MV-4-11 (cell line): ENCODE data around the gene ROBO2.

ENCODE experiments used
- DNase-seq: peaks from one replicate; lab custom pipeline; 2025; lab: John Stamatoyannopoulos, UW

ROBO2 gene

GRCh38 chr3:77479021-77479420 is 439.1 kb downstream of the ROBO2 start:
- DNase-seq: no peak

DNA sequence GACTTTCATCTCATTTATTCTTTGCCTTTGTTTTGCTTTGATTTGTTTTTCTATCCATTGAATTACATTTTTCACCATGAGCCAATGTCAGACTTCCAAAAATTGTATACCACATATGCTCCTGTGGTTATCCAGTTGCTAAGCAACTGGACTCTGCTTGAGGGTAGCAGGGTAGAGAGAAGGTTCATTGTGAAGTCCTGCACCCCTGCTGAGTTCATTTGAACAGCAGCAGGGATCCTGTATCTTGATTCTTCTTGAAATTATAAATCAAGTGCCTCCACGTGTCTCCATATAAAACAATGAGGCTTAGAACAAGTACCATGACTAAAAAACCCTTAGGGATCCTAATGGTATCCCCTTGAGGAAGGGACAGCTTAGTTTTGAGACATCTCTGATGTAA is 449.3 kb downstream of the ROBO2 start:
- no peak for DNase-seq

DNA sequence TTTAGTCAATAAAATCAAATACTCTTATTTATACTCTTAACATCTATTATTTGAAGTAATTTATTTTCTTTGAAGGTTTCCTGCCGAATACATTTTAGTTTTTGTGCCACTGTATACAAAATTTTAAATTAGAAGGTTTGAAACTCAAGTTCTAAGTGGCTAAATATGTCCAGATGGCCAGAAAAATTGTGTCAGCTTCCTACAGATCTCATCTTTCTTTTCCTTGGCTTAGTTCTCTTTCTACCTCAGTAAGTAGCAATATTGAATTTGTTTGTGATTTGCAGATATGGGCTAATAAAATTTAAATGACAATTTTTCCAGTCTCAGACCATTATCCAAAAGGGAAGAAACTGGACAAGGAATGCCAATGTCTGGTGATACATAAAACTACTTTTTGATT is 452.1 kb downstream of the ROBO2 start:
- DNase-seq: no peak

DNA sequence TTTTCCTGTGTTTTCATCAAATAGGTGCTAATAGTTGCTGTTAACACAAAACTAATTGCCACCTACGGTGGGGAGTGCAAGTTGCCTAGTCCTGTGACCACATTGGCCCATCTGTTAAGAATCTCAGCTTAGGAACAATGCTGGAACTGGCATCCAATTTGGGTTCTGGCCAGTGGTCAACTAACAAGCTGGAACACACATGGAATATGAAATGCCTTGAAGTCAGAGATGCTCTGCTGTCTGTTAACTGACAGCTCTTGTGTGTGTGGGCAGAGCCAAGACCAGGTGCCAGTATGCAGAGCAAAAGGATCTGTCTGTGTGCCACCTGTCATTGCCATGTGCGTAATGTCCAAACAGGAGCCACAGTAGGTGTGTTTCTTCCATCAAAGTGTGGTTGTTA is 460.8 kb downstream of the ROBO2 start:
- no peak for DNase-seq

GRCh38 chr3:77506384-77506783 is 466.5 kb downstream of the ROBO2 start:
- no peak for DNase-seq

- DNase-seq: no peak
These were observed 473.6 kb downstream of the ROBO2 start for GRCh38 chr3:77513542-77513941.

- no peak for DNase-seq
These were observed 474.9 kb downstream of the ROBO2 start for GRCh38 chr3:77514766-77515165.

DNA sequence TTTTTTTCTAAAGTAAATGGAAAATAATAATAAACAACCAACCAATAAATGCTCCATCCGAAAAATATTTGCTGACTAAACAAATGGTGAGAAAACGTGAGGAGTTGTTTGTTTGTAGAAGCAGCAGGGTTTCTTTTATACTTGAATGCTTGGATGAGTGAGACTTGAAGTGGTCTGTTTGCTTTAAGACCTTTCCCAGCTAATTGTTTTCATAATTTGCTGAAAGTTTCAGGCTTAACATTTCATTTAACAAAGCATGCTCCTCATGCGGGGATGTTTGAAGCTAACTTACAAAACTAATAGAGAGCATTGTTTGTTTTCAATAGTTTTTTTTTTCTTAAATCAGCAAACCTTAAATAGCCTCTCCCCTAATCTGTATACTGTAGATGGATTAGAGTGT is 484.6 kb downstream of the ROBO2 start:
- no peak for DNase-seq

DNA sequence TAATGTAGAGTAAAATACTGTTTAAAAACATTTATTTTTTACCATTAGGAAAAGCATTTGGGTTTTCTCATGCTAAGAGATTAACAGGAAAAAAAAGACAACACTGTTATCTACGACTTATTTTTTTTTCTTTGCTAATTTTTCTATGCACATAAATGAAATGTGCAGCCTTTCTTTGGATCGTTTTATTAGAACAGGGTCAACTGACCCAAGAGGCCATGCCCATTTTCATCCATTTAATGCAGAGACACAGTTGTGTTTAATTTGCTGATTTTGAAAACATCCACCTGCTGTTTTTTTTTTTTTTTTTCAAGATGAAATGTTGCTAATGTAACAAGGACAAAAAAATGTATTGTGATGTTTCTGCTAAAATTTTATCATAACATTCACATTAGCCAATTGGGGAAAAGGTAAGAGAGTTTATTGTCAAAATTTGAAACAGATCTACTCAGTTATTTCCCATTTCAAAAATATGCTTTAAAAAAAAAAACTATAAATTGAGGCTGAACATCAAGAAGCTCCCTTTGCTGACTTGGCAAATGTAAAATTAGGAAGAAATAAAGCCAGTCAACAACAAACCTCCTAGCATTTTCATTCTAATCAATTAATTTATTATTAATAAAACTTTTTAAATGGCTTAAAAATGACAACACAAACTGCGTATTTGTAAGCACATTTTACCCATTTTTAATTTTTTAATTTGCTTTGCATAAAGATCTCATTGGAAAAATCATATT is 485.2 kb downstream of the ROBO2 start:
- DNase-seq: no peak

- no peak for DNase-seq
These were observed 486.7 kb downstream of the ROBO2 start for GRCh38 chr3:77526573-77527113.

GRCh38 chr3:77529522-77529921 is 489.6 kb downstream of the ROBO2 start:
- no peak for DNase-seq

GRCh38 chr3:77530870-77531269 is 491.0 kb downstream of the ROBO2 start:
- no peak for DNase-seq

DNA sequence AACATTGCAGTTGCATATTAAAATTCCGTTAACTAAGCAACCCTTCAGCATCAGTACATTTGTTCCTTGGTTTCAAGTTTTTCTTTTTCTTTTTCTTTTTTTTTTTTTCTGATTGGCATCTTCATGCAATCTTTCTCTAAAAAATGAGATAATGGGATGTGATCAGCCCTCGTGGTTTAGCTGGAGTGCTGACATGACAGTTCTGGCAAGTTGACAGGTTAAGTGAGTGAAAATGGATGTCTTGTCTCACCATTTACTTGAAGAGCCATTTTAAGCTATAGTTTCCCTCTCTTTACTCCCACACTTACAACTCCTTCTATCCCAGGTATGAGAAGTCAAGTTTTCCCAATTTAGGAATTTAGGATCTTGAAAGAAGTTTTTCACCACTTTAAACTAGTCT is 495.2 kb downstream of the ROBO2 start:
- DNase-seq: no peak

- no peak for DNase-seq
These were observed 496.3 kb downstream of the ROBO2 start for GRCh38 chr3:77536038-77536775.

- DNase-seq: no peak
These were observed 499.1 kb downstream of the ROBO2 start for GRCh38 chr3:77539014-77539413.

GRCh38 chr3:77539677-77540076 is 499.8 kb downstream of the ROBO2 start:
- no peak for DNase-seq

DNA sequence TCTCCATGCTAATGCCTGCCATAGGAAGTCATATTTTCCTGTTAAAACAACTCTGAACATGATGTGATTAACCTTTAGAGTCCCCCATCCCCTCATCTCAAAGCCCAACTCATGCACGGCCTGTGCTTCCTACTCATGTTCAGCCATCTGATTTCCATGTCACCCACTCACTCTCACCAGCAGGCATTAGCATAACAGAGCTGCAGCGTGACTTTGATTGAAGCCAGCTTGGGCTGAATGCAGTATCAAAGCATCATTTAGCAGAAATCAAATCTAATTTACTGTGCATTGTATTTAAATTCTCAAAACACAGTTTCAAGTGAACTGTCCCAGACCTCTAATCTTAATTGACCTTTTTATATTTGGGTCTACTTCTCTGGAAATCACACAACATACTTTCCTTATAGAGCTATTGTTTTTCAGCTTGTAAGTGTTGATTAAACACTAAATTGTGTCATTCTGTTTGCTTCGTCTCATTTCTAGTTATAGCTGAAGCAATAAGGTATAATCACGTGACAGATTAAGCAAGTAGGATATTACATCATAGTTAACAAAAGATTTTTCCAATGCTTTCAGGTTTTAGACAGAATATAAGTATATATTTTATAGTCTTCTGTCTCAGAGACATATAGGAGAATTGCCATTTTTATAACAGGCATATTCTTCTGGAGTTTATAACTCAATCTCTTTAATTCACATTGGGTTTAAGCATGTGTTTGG is 501.5 kb downstream of the ROBO2 start:
- DNase-seq: no peak

DNA sequence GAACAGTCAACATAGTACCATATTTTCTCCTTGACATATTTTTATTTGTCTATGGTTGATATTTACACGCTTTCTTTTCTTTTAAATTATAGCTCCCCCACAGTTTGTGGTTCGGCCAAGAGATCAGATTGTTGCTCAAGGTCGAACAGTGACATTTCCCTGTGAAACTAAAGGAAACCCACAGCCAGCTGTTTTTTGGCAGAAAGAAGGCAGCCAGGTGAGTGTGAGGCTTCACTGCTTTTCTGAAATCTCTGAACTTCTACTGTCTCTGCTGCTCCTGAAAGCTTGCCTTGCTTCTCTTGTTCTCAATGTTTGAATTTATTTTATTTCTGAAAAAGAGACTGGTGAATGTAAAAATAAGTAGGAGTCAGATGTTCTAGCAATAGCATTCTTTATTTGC is 506.3 kb downstream of the ROBO2 start:
- no peak for DNase-seq

GRCh38 chr3:77549034-77549433 is 509.1 kb downstream of the ROBO2 start:
- DNase-seq: no peak

GRCh38 chr3:77553240-77553639 is 513.3 kb downstream of the ROBO2 start:
- DNase-seq: no peak

- no peak for DNase-seq
These were observed 522.2 kb downstream of the ROBO2 start for GRCh38 chr3:77562089-77562488.

GRCh38 chr3:77563012-77563411 is 523.1 kb downstream of the ROBO2 start:
- DNase-seq: peak; percentile 20

DNA sequence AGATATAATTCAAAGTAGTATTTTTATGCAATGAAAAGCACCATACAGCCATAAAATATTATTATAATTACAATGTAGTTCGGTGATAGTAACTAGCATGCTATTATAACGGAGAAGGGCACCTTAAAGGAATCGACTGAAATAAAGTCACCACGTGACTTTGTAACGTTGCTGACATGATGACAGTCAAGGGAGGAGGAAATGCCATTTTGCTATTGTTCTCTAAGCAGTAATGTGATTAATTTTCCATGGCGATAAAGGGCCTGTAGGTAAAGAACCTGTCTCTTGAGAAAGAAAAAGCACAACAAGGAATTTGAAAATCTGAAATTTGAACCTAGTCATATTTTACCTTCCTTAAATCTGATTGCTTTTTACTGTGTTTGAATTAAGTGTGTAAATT is 526.2 kb downstream of the ROBO2 start:
- no peak for DNase-seq
